Measurements from ENCODE around the gene OSBPL10. TPM values are rescaled to one million over a fixed set of nuclear protein-coding genes. Genes with fewer than 3 reads are reported as not detected.

Gene OSBPL10
- total and polyA plus RNA-seq, 2 of the 4 experiments (the other 2 are of a cell fraction), result 9.5 to 10.1 TPM

- Histone ChIP-seq H3K23ac (ENCODE audit: low read depth, low read length) (no peak overlapping the region), H4K20me1 (ENCODE audit: insufficient read depth, low read length) (no peaks in the 10 kb centered on the region), H2BK5ac (ENCODE audit: low read depth, low read length, poor library complexity, severe bottlenecking) (no peak overlapping the region), H2BK120ac (ENCODE audit: low read depth, low read length) (no peak overlapping the region), H3K14ac (replicated peaks; ENCODE audit: low read depth, low read length) (no peak overlapping the region), H3K56ac (ENCODE audit: extremely low read depth, insufficient read depth, low read length) (no peak overlapping the region), H3K4me3 (ENCODE audit: insufficient read depth, low read depth, low read length) (no peak overlapping the region), H2AFZ (replicated peaks; ENCODE audit: low read length, poor library complexity) (no peak overlapping the region), H3K9ac (ENCODE audit: low read depth, low read length) (no peak overlapping the region), H2AK9ac (replicated peaks; ENCODE audit: low read depth, low read length, poor library complexity) (no peak overlapping the region), H4K5ac (ENCODE audit: low read depth, low read length) (no peak overlapping the region), H3K9me1 (ENCODE audit: insufficient read depth, low read length) (no peaks in the 10 kb centered on the region), H3K18ac (ENCODE audit: low read depth, low read length) (no peak overlapping the region), H3K4me1 (ENCODE audit: control insufficient read depth, insufficient read depth, low read length) (peaks cover 4% of the 10 kb centered on the region; the same call in 1 of the 2 replicates), H4K8ac (ENCODE audit: low read depth in 2 of 2, low read length in 2 of 2) (no peak overlapping the region), H2BK20ac (ENCODE audit: low read depth, low read length) (no peak overlapping the region), H3K27me3 (ENCODE audit: control insufficient read depth, insufficient read depth, low read length) (no peaks in the 10 kb centered on the region), H2BK15ac (ENCODE audit: low read depth, low read length) (no peak overlapping the region), H3K79me1 (ENCODE audit: low read depth in 1 of 2, low read length in 2 of 2) (no peaks in the 10 kb centered on the region), H3K36me3 (ENCODE audit: control insufficient read depth, insufficient read depth, low read length) (no peaks in the 10 kb centered on the region), H3K27ac (ENCODE audit: insufficient read depth, low read length) (no peak overlapping the region), H2AK5ac (ENCODE audit: low read depth, low read length) (no peak overlapping the region), H3K4ac (ENCODE audit: low read depth, low read length) (no peak overlapping the region), H4K91ac (ENCODE audit: insufficient read depth, low read depth, low read length) (no peak overlapping the region), H3K4me2 (ENCODE audit: low read depth, low read length) (no peak overlapping the region), H3K9me3 (ENCODE audit: control insufficient read depth, insufficient read depth, low read length) (no peaks in the 10 kb centered on the region)
- in situ Hi-C loops (cut with MboI; ENCODE audit: low sequenced_read_pairs) (no loop called here), dilution Hi-C loops (cut with HindIII; ENCODE audit: low sequenced_read_pairs, unreplicated experiment) (no loop called here), intact Hi-C loops (cut with micrococcal nuclease) (no loop called here)
- no TSS peak for BruUV-seq (replicated peaks)
- POLR2A ChIA-PET (ENCODE audit: unreplicated experiment), result no interaction called here
- CTCF ChIA-PET, result no interaction called here
- ATAC-seq (ENCODE audit: low read depth), result no peak
- no peak for DNase-seq
- 100% methylated on average over 2 of the region's 5 CpGs; no CpG with 5 or more reads in 1 of the 2 experiments for WGBS, 2 experiments (ENCODE audit: extremely low coverage in 2 of 2, insufficient read length in 1 of 2)
- no peak for TF ChIP-seq CEBPB (IDR thresholded peaks at IDR 0.05; ENCODE audit: low read depth, low read length)
- no peak for TF ChIP-seq USF2 (IDR thresholded peaks at IDR 0.05; ENCODE audit: low read depth, low read length)
- no peak for TF ChIP-seq FOS (IDR thresholded peaks at IDR 0.05; ENCODE audit: low read depth, low read length)
- TF ChIP-seq SMC3 (IDR thresholded peaks at IDR 0.05; ENCODE audit: low read depth, low read length), result no peak
- TF ChIP-seq BHLHE40 (IDR thresholded peaks at IDR 0.05; ENCODE audit: low read depth, low read length), result no peak
- no peak for TF ChIP-seq CHD1 (IDR thresholded peaks at IDR 0.05; ENCODE audit: low read depth, low read length)
- TF ChIP-seq NFE2L2 (IDR thresholded peaks at IDR 0.05; ENCODE audit: low read depth, low read length), result no peak
- TF ChIP-seq MAFK (IDR thresholded peaks at IDR 0.05; ENCODE audit: low read depth, low read length), result no peak
- TF ChIP-seq RAD21 (IDR thresholded peaks at IDR 0.05; ENCODE audit: low read length), result no peak
- TF ChIP-seq POLR2A (IDR thresholded peaks at IDR 0.05; ENCODE audit: low read depth, low read length), result no peak
- no peak for TF ChIP-seq MXI1 (IDR thresholded peaks at IDR 0.05; ENCODE audit: borderline replicate concordance, low read depth, low read length)
- TF ChIP-seq MAZ (IDR thresholded peaks at IDR 0.05; ENCODE audit: borderline replicate concordance, low read depth, low read length), result no peak
- TF ChIP-seq CTCF (conservative IDR thresholded peaks at IDR 0.05; ENCODE audit: low read depth, low read length), result no peak
- TF ChIP-seq RCOR1 (IDR thresholded peaks at IDR 0.05; ENCODE audit: insufficient replicate concordance, low read length), result no peak
- TF ChIP-seq RFX5 (IDR thresholded peaks at IDR 0.05; ENCODE audit: low read depth, low read length), result no peak
- no peak for TF ChIP-seq ELK1 (IDR thresholded peaks at IDR 0.05; ENCODE audit: borderline replicate concordance, low read depth, low read length)
Observed at GRCh38 chr3:31735667-31736066, 245.4 kb downstream of the OSBPL10 start.
